GM12878 (cell line): ENCODE results near the gene LSM14A. TPM values are rescaled to one million over a fixed set of nuclear protein-coding genes. Genes with fewer than 3 reads are reported as not detected.

Source experiments
- ATAC-seq: fragments of 200-7000 bp; cut with Tn5 transposase; 3 replicates; pipeline ENCODE4 v1.9.1; 2020; ENCODE audit warnings: mild to moderate bottlenecking, moderate library complexity
- BruUV-seq: library from RNA; stranded (reverse); fragments of 400-500 nt; replicated peaks from 2 replicates; lab custom pipeline; 2021; lab: Mats Ljungman, UMichigan
- CTCF ChIA-PET: fragments of 300-600 bp; sonication (Branson Sonifier 250); formaldehyde crosslinking; extraction: SDS; loops from one replicate; lab custom pipeline; 2021; ENCODE audit warnings: inconsistent platforms; lab: Yijun Ruan, JAX
- POLR2A ChIA-PET: fragments of 350-600 bp; formaldehyde crosslinking; extraction: SDS; loops from one replicate; lab custom pipeline; 2021; ENCODE audit warnings: inconsistent platforms; lab: Charles Lee
- RAD21 ChIA-PET: fragments of 300-600 bp; sonication (Branson Sonifier 250); formaldehyde crosslinking; loops from one replicate; lab custom pipeline; 2023; ENCODE audit warnings: antibody characterized with exemption; ENCODE audit not compliant: unreplicated experiment; lab: Charles Lee
- SMC1A ChIA-PET: fragments of 300-600 bp; sonication (Branson Sonifier 250); formaldehyde crosslinking; loops from one replicate; lab custom pipeline; 2023; ENCODE audit not compliant: unreplicated experiment, uncharacterized antibody; lab: Charles Lee
- DNase-seq: peaks from one replicate; pipeline ENCODE4 v3.0.0-alpha.2; 2011; ENCODE audit warnings: low read depth, low spot score
- FAIRE-seq: peaks from 3 replicates; lab custom pipeline; 2011; peaks lifted over from hg19 to GRCh38; lab: Jason Lieb, UNC
- H2AFZ ChIP-seq: 2 replicates; pipeline ENCODE4 v1.6.0; 2011; ENCODE audit warnings: low read depth, low read length, control low read depth; ENCODE audit not compliant: control insufficient read depth
- H3K27ac ChIP-seq: 2 replicates; pipeline ENCODE4 v1.5.1; 2011; ENCODE audit warnings: control low read depth; ENCODE audit not compliant: control insufficient read depth, insufficient read depth
- H3K27me3 ChIP-seq, 2 experiments: replicated peaks in 1 of 2; 2 replicates each; pipeline versions ENCODE4 v1.6.0 to v1.6.1; 2011; ENCODE audit warnings: low read length in 1 of 2; ENCODE audit not compliant: control insufficient read depth in 2 of 2, insufficient read depth in 2 of 2
- H3K36me3 ChIP-seq, 2 experiments: 2 replicates each; pipeline ENCODE4 v1.5.1; 2011; ENCODE audit warnings: low read length in 1 of 2; ENCODE audit not compliant: control insufficient read depth in 2 of 2, insufficient read depth in 2 of 2
- H3K4me1 ChIP-seq: 2 replicates; pipeline ENCODE4 v1.6.1; 2011; ENCODE audit warnings: mild to moderate bottlenecking, low read length, moderate library complexity, mixed read lengths; ENCODE audit not compliant: control insufficient read depth, insufficient read depth
- H3K4me2 ChIP-seq: 2 replicates; pipeline ENCODE4 v1.6.0; 2011; ENCODE audit warnings: control low read depth; ENCODE audit not compliant: control insufficient read depth, insufficient read depth
- H3K4me3 ChIP-seq: fragments of 200-600 bp; sonication (generic); 2 replicates; pipeline ENCODE4 v1.5.1; 2016
- H3K79me2 ChIP-seq: 2 replicates; pipeline ENCODE4 v1.6.0; 2011; ENCODE audit warnings: low read length; ENCODE audit not compliant: control insufficient read depth, insufficient read depth
- H3K9ac ChIP-seq: 2 replicates; pipeline ENCODE4 v1.8.0; 2011; ENCODE audit warnings: low read length, control low read depth, mixed read lengths; ENCODE audit not compliant: control insufficient read depth, insufficient read depth
- H3K9me3 ChIP-seq: replicated peaks from 3 replicates; pipeline ENCODE4 v1.5.1; 2011; ENCODE audit warnings: mild to moderate bottlenecking, low read length; ENCODE audit not compliant: control insufficient read depth, insufficient read depth
- H4K20me1 ChIP-seq: 2 replicates; pipeline ENCODE4 v1.6.0; 2011; ENCODE audit not compliant: control insufficient read depth, insufficient read depth
- BHLHE40 ChIP-seq, 2 experiments: fragments of 450-650 bp in 1 of 2; IDR thresholded peaks; 2 replicates each; pipeline ENCODE4 v1.6.1; 2011 to 2017; ENCODE audit warnings: low read depth in 2 of 2, borderline replicate concordance in 1 of 2, improper control_type of control experiment in 1 of 2, low read length in 1 of 2, mild to moderate bottlenecking in 1 of 2
- E4F1 ChIP-seq: fragments of 450-650 bp; IDR thresholded peaks from 2 replicates; pipeline ENCODE4 v1.6.1; 2018; ENCODE audit warnings: borderline replicate concordance, mild to moderate bottlenecking; ENCODE audit not compliant: partially characterized antibody
- ETV6 ChIP-seq, 2 experiments: fragments of 450-650 bp in 1 of 2; IDR thresholded peaks in 1 of 2; conservative IDR thresholded peaks in 1 of 2; 2 replicates each; pipeline ENCODE4 v1.6.1; 2014; ENCODE audit warnings: antibody characterized with exemption in 1 of 2, borderline replicate concordance in 1 of 2, low read depth in 1 of 2, mild to moderate bottlenecking in 1 of 2, moderate library complexity in 1 of 2
- EZH2 ChIP-seq: IDR thresholded peaks from 2 replicates; pipeline ENCODE4 v1.6.1; 2012; ENCODE audit warnings: low read depth, mild to moderate bottlenecking, control low read depth, inconsistent platforms, low read length, borderline replicate concordance; ENCODE audit not compliant: control insufficient read depth
- IKZF2 ChIP-seq, 2 experiments: fragments of 450-650 bp; IDR thresholded peaks; 2 replicates each; pipeline ENCODE4 v1.6.1; 2017; ENCODE audit warnings: mild to moderate bottlenecking in 2 of 2, moderate library complexity in 2 of 2
- LARP7 ChIP-seq: fragments of 450-650 bp; IDR thresholded peaks from 2 replicates; pipeline ENCODE4 v1.6.1; 2017; ENCODE audit warnings: mild to moderate bottlenecking
- POU2F2 ChIP-seq: IDR thresholded peaks from 3 replicates; pipeline ENCODE4 v1.6.1; 2011; ENCODE audit warnings: low read depth, mild to moderate bottlenecking, low read length, borderline replicate concordance
- TBL1XR1 ChIP-seq: IDR thresholded peaks from 2 replicates; pipeline ENCODE4 v1.6.1; 2012; ENCODE audit warnings: low read depth, low read length, improper control_type of control experiment
- WRNIP1 ChIP-seq: IDR thresholded peaks from 2 replicates; pipeline ENCODE4 v1.6.1; 2011; ENCODE audit warnings: low read depth, low read length, improper control_type of control experiment, borderline replicate concordance
- ZZZ3 ChIP-seq: IDR thresholded peaks from 2 replicates; pipeline ENCODE4 v1.6.1; 2011; ENCODE audit warnings: low read depth; ENCODE audit not compliant: control insufficient read depth, insufficient read length
- WGBS: methylation state at CpG from one replicate; pipeline ENCODE4 v1.1.6; 2016; ENCODE audit warnings: low lambda C conversion rate; ENCODE audit not compliant: insufficient replicate concordance, insufficient coverage; ENCODE audit errors: missing lambda C conversion rate; 5-methylcytosine and 5-hydroxymethylcytosine counted together
- in situ Hi-C: fragments of 300-500 bp; cut with MboI; formaldehyde crosslinking; loops from 9 replicates; pipeline ENCODE4 v1.14.3; 2018; ENCODE audit warnings: mixed read lengths
- intact Hi-C: fragments of 100-400 bp; cut with micrococcal nuclease; formaldehyde crosslinking; loops from one replicate; pipeline ENCODE4 v1.14.2; 2022; ENCODE audit not compliant: unreplicated experiment
- polyA plus RNA-seq, 11 experiments: library from polyadenylated mRNA; depleted of rRNA in 4 of 11; unstranded in 6 of 11; stranded (reverse) in 5 of 11; fragments of >200 nt; fragmentation: Nextera tagmentation in 4 of 11; fragmentation: Illumina TruSeq in 1 of 11; extraction: Ambion mirVana in 4 of 11; extraction: Trizol in 1 of 11; gene quantifications; 1 replicate in 1 of 11; 2 replicates in 10 of 11; pipeline versions ENCODE4 v1.2.1 to v1.2.3, GENCODE V29; 2011 to 2016; ENCODE audit warnings: inconsistent platforms in 2 of 11, missing spikeins in 2 of 11, low read depth in 1 of 11
- total RNA-seq, 4 experiments: library from RNA; depleted of rRNA in 3 of 4; stranded (reverse); fragments of >200 nt in 3 of 4; fragmentation: Illumina TruSeq in 1 of 4; extraction: Trizol in 1 of 4; gene quantifications; 2 replicates each; pipeline versions ENCODE4 v1.2.1 to v1.2.3, GENCODE V29; 2013 to 2021

The LSM14A gene
- total and polyA plus RNA-seq, 10 of the 15 experiments (the other 5 are each of a cell fraction or from before 2014, with no cell fraction given) = 21.9 to 193 (median 89.4) TPM

GRCh38 chr19:34213283-34213682 lies 41.0 kb downstream of the LSM14A start:
- peaks cover 4% of the 10 kb centered on the region for H3K4me1 ChIP-seq
- no peak overlapping the region for H3K27ac ChIP-seq
- ChIA-PET POLR2A (no interaction called here), RAD21 (no interaction called here), CTCF (interaction anchor here (1.0 kb wide), 1 partner anchor 18 kb away, joined by 3 read pairs; no protein-coding TSS in a partner anchor), SMC1A (interaction anchor here (2.4 kb wide), 1 partner anchor 19 kb away, joined by 6 read pairs; no protein-coding TSS in a partner anchor)
- no peaks in the 10 kb centered on the region; the same call in 1 of the 2 replicates for H3K79me2 ChIP-seq
- no peak overlapping the region for H2AFZ ChIP-seq
- no peak for ATAC-seq
- no peak overlapping the region for H3K4me2 ChIP-seq
- H3K27me3 ChIP-seq = no peaks in the 10 kb centered on the region
- intact Hi-C loops = no loop called here
- WGBS = 98% methylated on average over 2 of the region's 2 CpGs
- no peaks in the 10 kb centered on the region for H4K20me1 ChIP-seq
- peaks cover 1 to 22% of the 10 kb centered on the region in 2 experiments for H3K36me3 ChIP-seq
- BruUV-seq = no TSS peak
- H3K9me3 ChIP-seq = no peaks in the 10 kb centered on the region
- H3K4me3 ChIP-seq = no peak overlapping the region
- no peak for FAIRE-seq
- TF ChIP-seq TBL1XR1 (no peak), POU2F2 (no peak), ETV6 (conservative IDR thresholded peaks at IDR 0.05 in 1 of 2, IDR thresholded peaks at IDR 0.05 in 1 of 2; ENCODE audit: borderline replicate concordance in 1 of 2, low read depth in 1 of 2) (no peak), EZH2 (no peak), BHLHE40 (IDR thresholded peaks at IDR 0.05; ENCODE audit: borderline replicate concordance in 1 of 2, low read depth in 2 of 2, low read length in 1 of 2) (no peak)
- no peak overlapping the region for H3K9ac ChIP-seq
- in situ Hi-C loops = no loop called here
- no peak for DNase-seq

- ChIA-PET CTCF (no interaction called here), POLR2A (no interaction called here), SMC1A (interaction anchor here (1.5 to 2.4 kb wide), 2 partner anchors 20 to 26 kb away, joined by 4 to 6 read pairs; no protein-coding TSS in a partner anchor), RAD21 (no interaction called here)
- FAIRE-seq = no peak
- no peak for ATAC-seq
- Histone ChIP-seq H4K20me1 (no peaks in the 10 kb centered on the region), H3K9ac (no peak overlapping the region), H3K79me2 (no peaks in the 10 kb centered on the region; the same call in 1 of the 2 replicates), H2AFZ (no peak overlapping the region), H3K27me3 (no peaks in the 10 kb centered on the region), H3K4me1 (peaks cover 10% of the 10 kb centered on the region), H3K9me3 (no peaks in the 10 kb centered on the region), H3K27ac (no peak overlapping the region), H3K4me3 (no peak overlapping the region), H3K36me3 (peaks cover 1 to 24% of the 10 kb centered on the region in 2 experiments), H3K4me2 (no peak overlapping the region)
- TF ChIP-seq ZZZ3 (no peak), E4F1 (no peak), WRNIP1 (no peak), LARP7 (no peak), IKZF2 (IDR thresholded peaks at IDR 0.05) (no peak)
- in situ Hi-C loops = no loop called here
- intact Hi-C loops = no loop called here
- DNase-seq = no peak
- BruUV-seq = no TSS peak
- 100% methylated on average over 4 of the region's 4 CpGs for WGBS
Observed at GRCh38 chr19:34214040-34214439, 41.7 kb downstream of the LSM14A start.
